Smooth muscle cell (in vitro differentiated cells): ENCODE measurements around the gene ZNF330. TPM values are rescaled to one million over a fixed set of nuclear protein-coding genes. Genes with fewer than 3 reads are reported as not detected.
A peak's percentile ranks its signal among the peaks of the same experiment; 100 is the strongest.
"Not testable (repeated sequence)": the region's sequence is repeated elsewhere in the genome, so short reads cannot be mapped to it uniquely, and the experiment has no call there.

ENCODE experiments used
- DNase-seq: peaks from one replicate; lab custom pipeline; 2025; ENCODE audit not compliant: unreplicated experiment; lab: John Stamatoyannopoulos, UW
- H2AFZ ChIP-seq: fragments of 200-600 bp; sonication (generic); 2 replicates; pipeline ENCODE4 v1.6.0; 2016; ENCODE audit warnings: antibody characterized with exemption, low read depth, mild to moderate bottlenecking
- H3F3A ChIP-seq: fragments of 200-600 bp; sonication (generic); 2 replicates; pipeline ENCODE4 v1.6.0; 2017; ENCODE audit warnings: antibody characterized with exemption, low read depth
- H3K27ac ChIP-seq: fragments of 200-600 bp; sonication (generic); 2 replicates; pipeline ENCODE4 v1.5.1; 2016; ENCODE audit warnings: low read depth, mild to moderate bottlenecking
- H3K27me3 ChIP-seq: fragments of 200-600 bp; sonication (generic); 2 replicates; pipeline ENCODE4 v1.6.1; 2016; ENCODE audit warnings: low read depth, mild to moderate bottlenecking
- H3K36me3 ChIP-seq: fragments of 200-600 bp; sonication (generic); 2 replicates; pipeline ENCODE4 v1.5.1; 2016; ENCODE audit warnings: low read depth
- H3K4me1 ChIP-seq: fragments of 200-600 bp; sonication (generic); 2 replicates; pipeline ENCODE4 v1.5.1; 2016; ENCODE audit warnings: low read depth
- H3K4me2 ChIP-seq: fragments of 200-600 bp; sonication (generic); 2 replicates; pipeline ENCODE4 v1.6.0; 2016; ENCODE audit warnings: mild to moderate bottlenecking
- H3K4me3 ChIP-seq: fragments of 200-600 bp; sonication (generic); 2 replicates; pipeline ENCODE4 v1.5.1; 2016; ENCODE audit warnings: mild to moderate bottlenecking
- H3K79me2 ChIP-seq: fragments of 200-600 bp; sonication (generic); 2 replicates; pipeline ENCODE4 v1.6.0; 2016; ENCODE audit warnings: low read depth, mild to moderate bottlenecking
- H3K9ac ChIP-seq: fragments of 200-600 bp; sonication (generic); 2 replicates; pipeline ENCODE4 v1.6.0; 2016; ENCODE audit warnings: low read depth
- H3K9me3 ChIP-seq: fragments of 200-600 bp; sonication (generic); replicated peaks from 2 replicates; pipeline ENCODE4 v1.5.1; 2016; ENCODE audit warnings: low read depth
- H4K20me1 ChIP-seq: fragments of 200-600 bp; sonication (generic); 2 replicates; pipeline ENCODE4 v1.6.0; 2016; ENCODE audit warnings: low read depth
- WGBS: methylation state at CpG from one replicate; pipeline ENCODE4 v1.1.7; 2016; ENCODE audit warnings: low lambda C conversion rate; 5-methylcytosine and 5-hydroxymethylcytosine counted together
- polyA plus RNA-seq: library from polyadenylated mRNA; unstranded; fragments of >200 nt; fragmentation: Nextera tagmentation; extraction: Ambion mirVana; gene quantifications from 2 replicates; pipeline ENCODE4 v1.2.1, GENCODE V29; 2016
- total RNA-seq: library from RNA; depleted of rRNA; stranded (reverse); fragments of >200 nt; gene quantifications from 2 replicates; pipeline ENCODE4 v1.2.3, GENCODE V29; 2014
- TF ChIP-seq, protein P1 (sequence below): fragments of 200-600 bp; sonication (generic); IDR thresholded peaks from 2 replicates; pipeline ENCODE4 v1.5.1; 2017; ENCODE audit warnings: borderline replicate concordance, mild to moderate bottlenecking, antibody characterized with exemption; ENCODE audit not compliant: insufficient read depth, poor library complexity, severe bottlenecking

ZNF330 gene
- total and polyA plus RNA-seq, 2 experiments from 2014 or later, result 23.8 to 26.8 TPM

DNA sequence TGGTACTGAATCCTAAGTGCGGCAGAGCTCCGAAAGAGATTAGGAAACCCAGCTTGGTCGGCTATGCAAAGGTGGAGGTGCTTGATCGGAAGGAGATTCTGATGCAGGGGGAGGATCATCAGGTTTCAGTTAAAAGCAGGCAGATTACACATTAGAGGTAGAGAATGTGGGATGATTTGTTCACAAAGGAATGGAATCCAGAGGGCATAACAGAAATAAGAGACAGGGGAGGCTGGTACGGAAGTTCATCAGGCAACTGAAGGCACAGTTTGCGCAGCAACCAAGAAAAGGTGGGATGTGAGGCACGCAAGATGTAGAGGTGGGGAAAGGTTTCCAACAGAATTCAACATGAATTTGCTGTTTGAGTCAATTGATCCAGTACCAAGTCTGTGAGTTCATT lies 424 bp upstream of the ZNF330 start:
- H3K9me3 ChIP-seq, result no peaks in the 10 kb centered on the region
- peak overlapping the region; percentile 90 for H3K4me3 ChIP-seq
- WGBS, result 76% methylated on average over 7 of the region's 7 CpGs
- H3F3A ChIP-seq, result no peaks in the 10 kb centered on the region
- peaks cover 13% of the 10 kb centered on the region for H3K4me1 ChIP-seq
- H3K9ac ChIP-seq, result peak overlapping the region; percentile 97
- H3K36me3 ChIP-seq, result peaks cover under 1% of the 10 kb centered on the region
- peaks cover 39% of the 10 kb centered on the region for H3K79me2 ChIP-seq
- peak overlapping the region; percentile 93 for H3K4me2 ChIP-seq
- H3K27me3 ChIP-seq, result no peaks in the 10 kb centered on the region
- DNase-seq, result no peak
- H3K27ac ChIP-seq, result peak overlapping the region; percentile 94
- TF ChIP-seq, protein P1, sequence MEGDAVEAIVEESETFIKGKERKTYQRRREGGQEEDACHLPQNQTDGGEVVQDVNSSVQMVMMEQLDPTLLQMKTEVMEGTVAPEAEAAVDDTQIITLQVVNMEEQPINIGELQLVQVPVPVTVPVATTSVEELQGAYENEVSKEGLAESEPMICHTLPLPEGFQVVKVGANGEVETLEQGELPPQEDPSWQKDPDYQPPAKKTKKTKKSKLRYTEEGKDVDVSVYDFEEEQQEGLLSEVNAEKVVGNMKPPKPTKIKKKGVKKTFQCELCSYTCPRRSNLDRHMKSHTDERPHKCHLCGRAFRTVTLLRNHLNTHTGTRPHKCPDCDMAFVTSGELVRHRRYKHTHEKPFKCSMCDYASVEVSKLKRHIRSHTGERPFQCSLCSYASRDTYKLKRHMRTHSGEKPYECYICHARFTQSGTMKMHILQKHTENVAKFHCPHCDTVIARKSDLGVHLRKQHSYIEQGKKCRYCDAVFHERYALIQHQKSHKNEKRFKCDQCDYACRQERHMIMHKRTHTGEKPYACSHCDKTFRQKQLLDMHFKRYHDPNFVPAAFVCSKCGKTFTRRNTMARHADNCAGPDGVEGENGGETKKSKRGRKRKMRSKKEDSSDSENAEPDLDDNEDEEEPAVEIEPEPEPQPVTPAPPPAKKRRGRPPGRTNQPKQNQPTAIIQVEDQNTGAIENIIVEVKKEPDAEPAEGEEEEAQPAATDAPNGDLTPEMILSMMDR, result no peak
- H4K20me1 ChIP-seq, result no peaks in the 10 kb centered on the region
- H2AFZ ChIP-seq, result peak overlapping the region; percentile 97

DNA sequence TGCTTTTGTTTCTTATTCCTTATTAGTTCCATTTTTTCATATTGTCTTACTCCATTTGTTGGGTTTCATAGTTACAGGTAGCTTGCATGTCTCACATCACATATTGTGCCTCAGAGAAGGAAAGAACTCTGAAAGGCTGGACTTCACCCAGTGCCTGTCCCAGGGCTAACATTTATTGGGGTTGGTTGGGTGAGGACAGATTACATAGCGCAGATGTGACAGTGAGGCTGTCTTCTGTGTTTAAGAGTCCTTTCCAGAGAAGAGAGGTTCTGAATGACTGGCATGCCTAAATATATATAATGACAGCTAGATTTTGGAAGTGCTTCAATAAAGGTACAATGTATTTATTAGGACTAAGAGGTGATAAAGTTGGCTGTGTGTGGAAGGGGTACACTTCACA lies 2.7 kb downstream of the ZNF330 start:
- peaks cover 46% of the 10 kb centered on the region for H3K79me2 ChIP-seq
- no peak overlapping the region for H3K9ac ChIP-seq
- no peak for DNase-seq
- H3F3A ChIP-seq, result no peaks in the 10 kb centered on the region
- TF ChIP-seq, protein P1, result no peak
- whole genome bisulfite sequencing, result 100% methylated on average over 1 of the region's 1 CpG
- no peak overlapping the region for H3K4me3 ChIP-seq
- H3K9me3 ChIP-seq, result no peaks in the 10 kb centered on the region
- H3K27me3 ChIP-seq, result no peaks in the 10 kb centered on the region
- H3K4me2 ChIP-seq, result no peak overlapping the region
- peaks cover 26% of the 10 kb centered on the region for H3K36me3 ChIP-seq
- H2AFZ ChIP-seq, result no peak overlapping the region
- H3K27ac ChIP-seq, result no peak overlapping the region
- peaks cover 13% of the 10 kb centered on the region for H3K4me1 ChIP-seq
- H4K20me1 ChIP-seq, result no peaks in the 10 kb centered on the region

DNA sequence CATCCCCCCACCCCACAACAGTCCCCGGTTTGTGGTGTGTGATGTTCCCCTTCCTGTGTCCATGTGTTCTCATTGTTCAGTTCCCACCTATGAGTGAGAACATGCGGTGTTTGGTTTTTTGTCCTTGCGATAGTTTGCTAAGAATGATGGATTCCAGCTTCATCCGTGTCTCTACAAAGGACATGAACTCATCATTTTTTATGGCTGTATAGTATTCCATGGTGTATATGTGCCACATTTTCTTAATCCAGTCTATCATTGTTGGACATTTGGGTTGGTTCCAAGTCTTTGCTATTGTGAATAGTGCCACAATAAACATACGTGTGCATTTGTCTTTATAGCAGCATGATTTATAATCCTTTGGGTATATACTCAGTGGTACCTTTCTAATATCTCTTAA lies 6.6 kb downstream of the ZNF330 start:
- H3K36me3 ChIP-seq, result peaks cover 55% of the 10 kb centered on the region
- 94% methylated on average over 5 of the region's 5 CpGs for WGBS

DNA sequence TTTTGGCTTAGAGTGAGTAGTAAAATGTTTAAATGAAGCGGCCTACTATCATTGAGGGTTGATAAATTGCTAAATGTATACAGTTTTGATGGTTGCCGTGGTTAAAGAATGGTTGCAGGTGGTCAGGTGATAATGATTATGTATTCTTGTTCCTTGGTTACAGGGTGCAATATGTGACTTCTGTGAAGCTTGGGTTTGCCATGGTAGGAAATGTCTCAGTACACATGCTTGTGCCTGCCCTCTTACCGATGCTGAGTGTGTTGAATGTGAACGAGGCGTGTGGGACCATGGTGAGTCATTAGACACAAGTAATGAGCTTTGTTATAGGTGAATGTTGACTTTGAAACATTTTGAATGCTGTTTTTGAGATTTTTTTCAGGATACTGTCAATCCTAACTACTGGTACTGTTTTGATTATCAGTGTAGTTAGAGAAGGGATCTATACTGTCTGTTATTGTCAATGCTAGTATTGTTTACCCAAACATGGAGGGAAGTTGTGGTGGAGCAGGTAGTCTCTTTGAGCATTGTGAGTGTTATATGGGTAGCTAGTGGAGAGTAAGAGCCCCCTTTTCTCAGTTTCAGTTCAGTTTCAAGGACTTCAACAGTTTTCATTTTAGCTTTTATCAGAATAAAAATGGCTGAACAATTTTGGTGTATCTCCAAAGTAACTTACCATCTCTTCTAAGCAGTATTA lies 8.9 kb downstream of the ZNF330 start:
- Histone ChIP-seq H3K27ac (no peak overlapping the region), H3K9ac (no peak overlapping the region), H3F3A (no peaks in the 10 kb centered on the region), H3K79me2 (peaks cover 12% of the 10 kb centered on the region), H3K4me2 (no peak overlapping the region), H3K36me3 (peaks cover 75% of the 10 kb centered on the region), H2AFZ (no peak overlapping the region), H3K27me3 (no peaks in the 10 kb centered on the region), H4K20me1 (no peaks in the 10 kb centered on the region), H3K9me3 (no peaks in the 10 kb centered on the region), H3K4me1 (no peaks in the 10 kb centered on the region), H3K4me3 (no peak overlapping the region)
- 94% methylated on average over 5 of the region's 5 CpGs for WGBS
- TF ChIP-seq, protein P1, result no peak
- DNase-seq, result no peak

More for the DNA sequence above, 6.6 kb downstream of the ZNF330 start:
- H4K20me1 ChIP-seq, H3K9ac ChIP-seq, H3K4me3 ChIP-seq, H3K4me2 ChIP-seq, DNase-seq, H3K27ac ChIP-seq, H3K4me1 ChIP-seq, H3F3A ChIP-seq, H2AFZ ChIP-seq, H3K9me3 ChIP-seq, H3K27me3 ChIP-seq: not testable (repeated sequence)
- H3K79me2 ChIP-seq, result peaks cover 33% of the 10 kb centered on the region
